T-cell (primary cell): Measurements from ENCODE around the gene AVEN. TPM values are rescaled to one million over a fixed set of nuclear protein-coding genes. Genes with fewer than 3 reads are reported as not detected.
"Not testable (repeated sequence)": the region's sequence is repeated elsewhere in the genome, so short reads cannot be mapped to it uniquely, and the experiment has no call there.

ENCODE experiments used
- ATAC-seq, 4 experiments: fragments of 200-7000 bp in 3 of 4; fragments of 150-1000 bp in 1 of 4; cut with Tn5 transposase; replicated peaks in 1 of 4; 1 replicate in 3 of 4; 2 replicates in 1 of 4; pipeline ENCODE4 v1.10.0; 2021; ENCODE audit warnings: moderate library complexity in 3 of 4, mild to moderate bottlenecking in 2 of 4, moderate number of reproducible peaks in 1 of 4
- CTCF ChIA-PET, 2 donors: fragments of 300-600 bp; sonication (Branson Sonifier 250); formaldehyde crosslinking; loops; one replicate each; lab custom pipeline; 2022; ENCODE audit warnings: antibody characterized with exemption in 2 of 2; lab: Charles Lee
- POLR2A ChIA-PET, 2 donors: fragments of 300-600 bp; sonication (Branson Sonifier 250); formaldehyde crosslinking; loops; one replicate each; lab custom pipeline; 2022; ENCODE audit warnings: antibody characterized with exemption in 2 of 2; lab: Charles Lee
- DNase-seq, 35 experiments: peaks; one replicate each; pipeline versions ENCODE4 v3.0.0 to v3.0.0-alpha.2; 2013 to 2023
- H3K27ac ChIP-seq: one replicate; pipeline ENCODE4 v1.5.1; 2013; ENCODE audit warnings: low read length
- H3K27me3 ChIP-seq, 2 experiments: replicated peaks in 1 of 2; 1 replicate in 1 of 2; 2 replicates in 1 of 2; pipeline versions ENCODE4 v1.6.1 to v1.7.0; 2013; ENCODE audit warnings: low read length in 1 of 2, mixed read lengths in 1 of 2; ENCODE audit not compliant: control insufficient read depth in 2 of 2, insufficient read depth in 2 of 2; ENCODE audit errors: extremely low read depth in 1 of 2
- H3K36me3 ChIP-seq, 2 donors: 1 replicate in 1 of 2; 2 replicates in 1 of 2; pipeline versions ENCODE4 v1.6.1 to v1.7.0; 2013; ENCODE audit warnings: low read length in 1 of 2; ENCODE audit not compliant: control insufficient read depth in 2 of 2, insufficient read depth in 1 of 2; ENCODE audit errors: extremely low read depth in 1 of 2
- H3K4me1 ChIP-seq, 2 experiments: 1 replicate in 1 of 2; 2 replicates in 1 of 2; pipeline versions ENCODE4 v1.6.1 to v1.7.0; 2013; ENCODE audit warnings: low read length in 2 of 2, mixed read lengths in 1 of 2; ENCODE audit not compliant: insufficient read depth in 2 of 2, control insufficient read depth in 1 of 2; ENCODE audit errors: extremely low read depth in 1 of 2
- H3K4me3 ChIP-seq, 2 donors: 1 replicate in 1 of 2; 2 replicates in 1 of 2; pipeline versions ENCODE4 v1.5.1 to v1.7.0; 2013; ENCODE audit warnings: mild to moderate bottlenecking in 2 of 2, low read length in 1 of 2, moderate library complexity in 1 of 2; ENCODE audit not compliant: control insufficient read depth in 1 of 2; ENCODE audit errors: extremely low read depth in 1 of 2
- H3K9me3 ChIP-seq: 2 replicates; pipeline ENCODE4 v1.7.0; 2013
- H3K27ac Mint-ChIP-seq, 2 donors: one replicate each; pipeline ENCODE4 v1.8.0; 2020 to 2021; ENCODE audit warnings: mild to moderate bottlenecking in 2 of 2, mixed read lengths in 2 of 2
- H3K27me3 Mint-ChIP-seq, 2 donors: one replicate each; pipeline ENCODE4 v1.8.0; 2021 to 2022; ENCODE audit warnings: mixed read lengths in 2 of 2
- H3K36me3 Mint-ChIP-seq: one replicate; pipeline ENCODE4 v1.8.0; 2021; ENCODE audit warnings: mixed read lengths
- H3K4me1 Mint-ChIP-seq, 3 donors: one replicate each; pipeline ENCODE4 v1.8.0; 2020 to 2022; ENCODE audit warnings: mixed read lengths in 3 of 3, mild to moderate bottlenecking in 1 of 3
- H3K4me3 Mint-ChIP-seq, 3 donors: one replicate each; pipeline ENCODE4 v1.8.0; 2020 to 2022; ENCODE audit warnings: mild to moderate bottlenecking in 3 of 3, mixed read lengths in 3 of 3, moderate library complexity in 3 of 3
- H3K9me3 Mint-ChIP-seq, 3 donors: one replicate each; pipeline ENCODE4 v1.8.0; 2020 to 2022; ENCODE audit warnings: mixed read lengths in 3 of 3
- WGBS: methylation state at CpG from one replicate; pipeline ENCODE4 v1.1.5; 2013; ENCODE audit warnings: missing lambda C conversion rate; ENCODE audit not compliant: insufficient coverage; 5-methylcytosine and 5-hydroxymethylcytosine counted together
- total RNA-seq, 35 experiments: library from RNA in 6 of 35; stranded (reverse) in 6 of 35; fragments of 120-200 nt in 1 of 35; gene quantifications; one replicate each; pipeline versions ENCODE4 v1.2.1 to v1.2.4 and lab custom pipeline; 2013 to 2026

Gene AVEN
- total RNA-seq, 5 donors from 2014 or later (not counting 1 experiment from before 2014, with no cell fraction given) = 7.9 to 10.0 (median 9.7) TPM

- Histone ChIP-seq H3K9me3 (no peaks in the 10 kb centered on the region), H3K4me1 (no peaks in the 10 kb centered on the region), H3K36me3 (no peaks in the 10 kb centered on the region), H3K27me3 (no peaks in the 10 kb centered on the region), H3K27ac (no peak overlapping the region), H3K4me3 (no peak overlapping the region)
- CTCF ChIA-PET = no interaction called here
- H3K27me3 Mint-ChIP-seq = no peaks in the 10 kb centered on the region
- H3K4me1 Mint-ChIP-seq = peaks cover 0 to 3% (median 2%) of the 10 kb centered on the region in 3 donors
- DNase-seq = no peak
- H3K27ac Mint-ChIP-seq = no peak overlapping the region
- no peaks in the 10 kb centered on the region for H3K9me3 Mint-ChIP-seq
- no peak for ATAC-seq
- peaks cover 6% of the 10 kb centered on the region for H3K36me3 Mint-ChIP-seq
- H3K4me3 Mint-ChIP-seq = no peak overlapping the region
- WGBS = 87% methylated on average over 4 of the region's 5 CpGs
- POLR2A ChIA-PET = no interaction called here
Observed at GRCh38 chr15:34056911-34057310, 17.9 kb upstream of the AVEN start.

GRCh38 chr15:34055868-34056595 is 17.0 kb upstream of the AVEN start:
- Mint-ChIP-seq H3K27me3 (peaks cover 0 to under 1% of the 10 kb centered on the region in 2 donors), H3K9me3 (peaks cover 2 to 7% (median 6%) of the 10 kb centered on the region in 3 donors), H3K4me3 (no peak overlapping the region), H3K36me3 (peaks cover 15% of the 10 kb centered on the region), H3K27ac (no peak overlapping the region), H3K4me1 (no peaks in the 10 kb centered on the region)
- WGBS = 88% methylated on average over 1 of the region's 3 CpGs
- DNase-seq (no peak), ATAC-seq (no peak)
- H3K4me1 ChIP-seq = no peaks in the 10 kb centered on the region
- no peak overlapping the region for H3K27ac ChIP-seq
- no peaks in the 10 kb centered on the region for H3K36me3 ChIP-seq
- no peaks in the 10 kb centered on the region for H3K9me3 ChIP-seq
- no peak overlapping the region for H3K4me3 ChIP-seq
- ChIA-PET CTCF (interaction anchor here in 1 of 2 donors (0.5 kb wide), 1 partner anchor 169 kb away, joined by 3 read pairs; the partner anchor contains the start of gene EMC4), POLR2A (no interaction called here)
- no peaks in the 10 kb centered on the region for H3K27me3 ChIP-seq

GRCh38 chr15:34054081-34054707 is 15.2 kb upstream of the AVEN start:
- no peak overlapping the region for H3K4me3 ChIP-seq
- POLR2A ChIA-PET = no interaction called here
- peaks cover 2% of the 10 kb centered on the region for H3K9me3 ChIP-seq
- H3K4me1 Mint-ChIP-seq = no peaks in the 10 kb centered on the region
- no peak overlapping the region for H3K27ac ChIP-seq
- peaks cover 22% of the 10 kb centered on the region for H3K36me3 Mint-ChIP-seq
- H3K27ac Mint-ChIP-seq = no peak overlapping the region
- no peaks in the 10 kb centered on the region for H3K36me3 ChIP-seq
- no peak overlapping the region for H3K4me3 Mint-ChIP-seq
- no peaks in the 10 kb centered on the region for H3K27me3 ChIP-seq
- ATAC-seq (no peak), DNase-seq (no peak)
- CTCF ChIA-PET = no interaction called here
- peaks cover 14 to 20% (median 19%) of the 10 kb centered on the region in 3 donors for H3K9me3 Mint-ChIP-seq
- H3K27me3 Mint-ChIP-seq = peaks cover 3 to 7% of the 10 kb centered on the region in 2 donors
- no peaks in the 10 kb centered on the region for H3K4me1 ChIP-seq
- WGBS = no CpG with 5 or more reads among the region's 3 CpGs

GRCh38 chr15:34050385-34050784 is 11.4 kb upstream of the AVEN start:
- CTCF ChIA-PET, H3K36me3 ChIP-seq, ATAC-seq, H3K9me3 ChIP-seq, H3K4me1 Mint-ChIP-seq, DNase-seq, H3K27ac ChIP-seq, H3K4me3 Mint-ChIP-seq, H3K4me3 ChIP-seq, H3K27me3 Mint-ChIP-seq, H3K4me1 ChIP-seq, POLR2A ChIA-PET, H3K27ac Mint-ChIP-seq, H3K27me3 ChIP-seq: not testable (repeated sequence)
- H3K36me3 Mint-ChIP-seq = peaks cover 24% of the 10 kb centered on the region
- peaks cover 16 to 22% (median 20%) of the 10 kb centered on the region in 3 donors for H3K9me3 Mint-ChIP-seq
- WGBS = no CpG with 5 or more reads among the region's 1 CpG

GRCh38 chr15:34049112-34049511 is 10.1 kb upstream of the AVEN start:
- ATAC-seq (no peak), DNase-seq (no peak)
- H3K9me3 Mint-ChIP-seq = peaks cover 16 to 22% (median 20%) of the 10 kb centered on the region in 3 donors
- 86% methylated on average over 1 of the region's 2 CpGs for WGBS
- Histone ChIP-seq H3K4me3 (no peak overlapping the region), H3K27ac (no peak overlapping the region), H3K4me1 (no peaks in the 10 kb centered on the region), H3K9me3 (peaks cover 2% of the 10 kb centered on the region), H3K36me3 (no peaks in the 10 kb centered on the region), H3K27me3 (peaks cover 0 to 4% of the 10 kb centered on the region in 2 experiments)
- CTCF ChIA-PET = interaction anchor here in 1 of 2 donors (1.2 kb wide), 1 partner anchor 10 kb away, joined by 3 read pairs; no protein-coding TSS in a partner anchor
- peaks cover 24% of the 10 kb centered on the region for H3K36me3 Mint-ChIP-seq
- no peak overlapping the region for H3K4me3 Mint-ChIP-seq
- peaks cover 3 to 7% of the 10 kb centered on the region in 2 donors for H3K27me3 Mint-ChIP-seq
- no peaks in the 10 kb centered on the region for H3K4me1 Mint-ChIP-seq
- POLR2A ChIA-PET = no interaction called here
- H3K27ac Mint-ChIP-seq = no peak overlapping the region

- Histone ChIP-seq H3K27me3 (peaks cover 0 to 4% of the 10 kb centered on the region in 2 experiments), H3K4me3 (no peak overlapping the region), H3K4me1 (no peaks in the 10 kb centered on the region), H3K9me3 (peaks cover 2% of the 10 kb centered on the region), H3K27ac (no peak overlapping the region), H3K36me3 (no peaks in the 10 kb centered on the region)
- ChIA-PET CTCF (interaction anchor here (0.8 to 1.2 kb wide), 2 partner anchors 11 to 569 kb away, joined by 3 read pairs; no protein-coding TSS in a partner anchor), POLR2A (no interaction called here)
- peaks cover 24% of the 10 kb centered on the region for H3K36me3 Mint-ChIP-seq
- H3K9me3 Mint-ChIP-seq = peaks cover 16 to 22% (median 20%) of the 10 kb centered on the region in 3 donors
- H3K27ac Mint-ChIP-seq = no peak overlapping the region
- H3K4me3 Mint-ChIP-seq = no peak overlapping the region
- H3K4me1 Mint-ChIP-seq = no peaks in the 10 kb centered on the region
- WGBS = 71% methylated on average over 7 of the region's 10 CpGs
- peaks cover 3 to 7% of the 10 kb centered on the region in 2 donors for H3K27me3 Mint-ChIP-seq
- ATAC-seq (no peak), DNase-seq (no peak)
Observed at GRCh38 chr15:34047893-34048775, 9.1 kb upstream of the AVEN start.
